Measurements from ENCODE around the gene SLC9A8. TPM values are rescaled to one million over a fixed set of nuclear protein-coding genes. Genes with fewer than 3 reads are reported as not detected.
A peak's percentile ranks its signal among the peaks of the same experiment; 100 is the strongest.

Gene SLC9A8
- total RNA-seq, 1 donor = 6.9 TPM

- no peaks in the 10 kb centered on the region for H3K27me3 ChIP-seq (ENCODE audit: insufficient read depth, low read length)
- no peak overlapping the region for H2AFZ ChIP-seq (ENCODE audit: low read length)
- peak; percentile 74 for DNase-seq (ENCODE audit: insufficient read length, low spot score, missing footprints)
- H3K4me2 ChIP-seq (ENCODE audit: insufficient read depth, low read length) = peak overlapping the region; percentile 32
- H3K36me3 ChIP-seq (ENCODE audit: insufficient read depth, low read length) = peaks cover 34% of the 10 kb centered on the region
- TF ChIP-seq CTCF (IDR thresholded peaks at IDR 0.05; ENCODE audit: extremely low read depth, low read depth, low read length) = peak; percentile 47
- no peaks in the 10 kb centered on the region for H3K9me3 ChIP-seq (ENCODE audit: low read depth, low read length)
- peaks cover 18% of the 10 kb centered on the region for H3K4me1 ChIP-seq (ENCODE audit: insufficient read depth, low read length)
- no peak overlapping the region for H3K4me3 ChIP-seq (ENCODE audit: insufficient read depth, low read length)
- H3K27ac ChIP-seq (ENCODE audit: low read depth, low read length) = peak overlapping the region; percentile 3
- peaks cover 7% of the 10 kb centered on the region for H3K79me2 ChIP-seq (ENCODE audit: insufficient read depth, low read length)
- H4K20me1 ChIP-seq (ENCODE audit: insufficient read depth, low read length) = no peaks in the 10 kb centered on the region
Observed at GRCh38 chr20:49821870-49822331, 9.3 kb downstream of the SLC9A8 start.

GRCh38 chr20:49823152-49823847 is 10.7 kb downstream of the SLC9A8 start:
- Histone ChIP-seq H3K27me3 (ENCODE audit: insufficient read depth, low read length) (no peaks in the 10 kb centered on the region), H3K27ac (ENCODE audit: low read depth, low read length) (no peak overlapping the region), H3K36me3 (ENCODE audit: insufficient read depth, low read length) (peaks cover 34% of the 10 kb centered on the region), H3K79me2 (ENCODE audit: insufficient read depth, low read length) (peaks cover 7% of the 10 kb centered on the region), H2AFZ (ENCODE audit: low read length) (no peak overlapping the region), H3K4me3 (ENCODE audit: insufficient read depth, low read length) (no peak overlapping the region), H3K9me3 (ENCODE audit: low read depth, low read length) (no peaks in the 10 kb centered on the region), H3K4me2 (ENCODE audit: insufficient read depth, low read length) (no peak overlapping the region), H4K20me1 (ENCODE audit: insufficient read depth, low read length) (no peaks in the 10 kb centered on the region), H3K4me1 (ENCODE audit: insufficient read depth, low read length) (peaks cover 18% of the 10 kb centered on the region)
- TF ChIP-seq CTCF (IDR thresholded peaks at IDR 0.05; ENCODE audit: extremely low read depth, low read depth, low read length) = no peak
- no peak for DNase-seq (ENCODE audit: insufficient read length, low spot score, missing footprints)

- Histone ChIP-seq H4K20me1 (ENCODE audit: insufficient read depth, low read length) (no peaks in the 10 kb centered on the region), H3K27ac (ENCODE audit: low read depth, low read length) (no peak overlapping the region), H3K4me2 (ENCODE audit: insufficient read depth, low read length) (no peak overlapping the region), H3K79me2 (ENCODE audit: insufficient read depth, low read length) (peaks cover 7% of the 10 kb centered on the region), H3K9me3 (ENCODE audit: low read depth, low read length) (no peaks in the 10 kb centered on the region), H3K4me1 (ENCODE audit: insufficient read depth, low read length) (peaks cover 18% of the 10 kb centered on the region), H3K27me3 (ENCODE audit: insufficient read depth, low read length) (no peaks in the 10 kb centered on the region), H3K36me3 (ENCODE audit: insufficient read depth, low read length) (peaks cover 39% of the 10 kb centered on the region), H2AFZ (ENCODE audit: low read length) (no peak overlapping the region), H3K4me3 (ENCODE audit: insufficient read depth, low read length) (no peak overlapping the region)
- DNase-seq (ENCODE audit: insufficient read length, low spot score, missing footprints) = no peak
- TF ChIP-seq CTCF (IDR thresholded peaks at IDR 0.05; ENCODE audit: extremely low read depth, low read depth, low read length) = no peak
Observed at GRCh38 chr20:49824206-49824605, 11.6 kb downstream of the SLC9A8 start.

- Histone ChIP-seq H3K27ac (ENCODE audit: low read depth, low read length) (no peak overlapping the region), H3K36me3 (ENCODE audit: insufficient read depth, low read length) (peaks cover 31% of the 10 kb centered on the region), H4K20me1 (ENCODE audit: insufficient read depth, low read length) (no peaks in the 10 kb centered on the region), H3K4me2 (ENCODE audit: insufficient read depth, low read length) (no peak overlapping the region), H3K27me3 (ENCODE audit: insufficient read depth, low read length) (no peaks in the 10 kb centered on the region), H3K79me2 (ENCODE audit: insufficient read depth, low read length) (no peaks in the 10 kb centered on the region), H3K4me1 (ENCODE audit: insufficient read depth, low read length) (peaks cover 18% of the 10 kb centered on the region), H3K9me3 (ENCODE audit: low read depth, low read length) (no peaks in the 10 kb centered on the region), H3K4me3 (ENCODE audit: insufficient read depth, low read length) (no peak overlapping the region), H2AFZ (ENCODE audit: low read length) (no peak overlapping the region)
- no peak for TF ChIP-seq CTCF (IDR thresholded peaks at IDR 0.05; ENCODE audit: extremely low read depth, low read depth, low read length)
- DNase-seq (ENCODE audit: insufficient read length, low spot score, missing footprints) = no peak
Observed at GRCh38 chr20:49825521-49826033, 12.9 kb downstream of the SLC9A8 start.

Data from osteoblast (primary cell).